HG03439 (cell line): ENCODE data around the gene PLPPR5.
"Not testable (repeated sequence)": the region's sequence is repeated elsewhere in the genome, so short reads cannot be mapped to it uniquely, and the experiment has no call there.

ENCODE experiments used
- ATAC-seq: cut with Tn5 transposase; IDR thresholded peaks from one replicate; pipeline ENCODE4 v1.9.1; 2021; ENCODE audit warnings: mild to moderate bottlenecking, moderate library complexity; ENCODE audit not compliant: unreplicated experiment

The PLPPR5 gene

GRCh38 chr1:98919652-98920051 lies 85.0 kb downstream of the PLPPR5 start:
- ATAC-seq = no peak

- no peak for ATAC-seq
Observed at GRCh38 chr1:98919211-98919610, 85.5 kb downstream of the PLPPR5 start.

GRCh38 chr1:98914547-98914946 lies 90.1 kb downstream of the PLPPR5 start:
- ATAC-seq = no peak

GRCh38 chr1:98910827-98911226 lies 93.8 kb downstream of the PLPPR5 start:
- ATAC-seq = no peak

GRCh38 chr1:98908980-98909379 lies 95.7 kb downstream of the PLPPR5 start:
- no peak for ATAC-seq

- ATAC-seq = no peak
Observed at GRCh38 chr1:98906809-98907208, 97.9 kb downstream of the PLPPR5 start.

GRCh38 chr1:98906361-98906760 lies 98.3 kb downstream of the PLPPR5 start:
- no peak for ATAC-seq

- no peak for ATAC-seq
Observed at GRCh38 chr1:98904684-98905083, 100.0 kb downstream of the PLPPR5 start.

GRCh38 chr1:98903726-98904125 lies 100.9 kb downstream of the PLPPR5 start:
- no peak for ATAC-seq

GRCh38 chr1:98903261-98903660 lies 101.4 kb downstream of the PLPPR5 start:
- ATAC-seq = no peak

- no peak for ATAC-seq
Observed at GRCh38 chr1:98898940-98899339, 105.7 kb downstream of the PLPPR5 start.

GRCh38 chr1:98897479-98897878 lies 107.2 kb downstream of the PLPPR5 start:
- no peak for ATAC-seq

GRCh38 chr1:98896711-98897445 lies 107.8 kb downstream of the PLPPR5 start:
- ATAC-seq = no peak

- ATAC-seq = no peak
Observed at GRCh38 chr1:98893371-98893770, 111.3 kb downstream of the PLPPR5 start.

- no peak for ATAC-seq
Observed at GRCh38 chr1:98888869-98889268, 115.8 kb downstream of the PLPPR5 start.

GRCh38 chr1:98887507-98887906 lies 117.2 kb downstream of the PLPPR5 start:
- ATAC-seq = no peak

GRCh38 chr1:98884864-98885263 lies 119.8 kb downstream of the PLPPR5 start:
- ATAC-seq = no peak

GRCh38 chr1:98881901-98882300 lies 122.8 kb downstream of the PLPPR5 start:
- ATAC-seq = no peak

GRCh38 chr1:98881234-98881633 lies 123.4 kb downstream of the PLPPR5 start:
- ATAC-seq = not testable (repeated sequence)

- ATAC-seq = no peak
Observed at GRCh38 chr1:98874828-98875227, 129.8 kb downstream of the PLPPR5 start.

GRCh38 chr1:98870959-98871903 lies 133.4 kb downstream of the PLPPR5 start:
- ATAC-seq = peak; percentile 92

- no peak for ATAC-seq
Observed at GRCh38 chr1:98865796-98866195, 138.9 kb downstream of the PLPPR5 start.
